BLaER1 (cell line): ENCODE results near the gene MAP2K5.

Source experiments
- H3K27ac ChIP-seq: shearing (Covaris generic); formaldehyde crosslinking; 2 replicates; pipeline ENCODE4 v1.8.1; 2022
- H3K27me3 ChIP-seq: shearing (Covaris generic); formaldehyde crosslinking; 2 replicates; pipeline ENCODE4 v1.8.1; 2022
- H3K36me3 ChIP-seq: shearing (Covaris generic); formaldehyde crosslinking; 2 replicates; pipeline ENCODE4 v1.8.1; 2022
- H3K4me1 ChIP-seq: shearing (Covaris generic); formaldehyde crosslinking; 2 replicates; pipeline ENCODE4 v1.8.1; 2022
- H3K4me2 ChIP-seq: shearing (Covaris generic); formaldehyde crosslinking; 2 replicates; pipeline ENCODE4 v1.8.1; 2022
- H3K4me3 ChIP-seq: shearing (Covaris generic); formaldehyde crosslinking; 2 replicates; pipeline ENCODE4 v1.8.1; 2022
- H3K9ac ChIP-seq: shearing (Covaris generic); formaldehyde crosslinking; 2 replicates; pipeline ENCODE4 v1.8.1; 2022
- H3K9me3 ChIP-seq: shearing (Covaris generic); formaldehyde crosslinking; 2 replicates; pipeline ENCODE4 v1.8.1; 2022
- H4K20me1 ChIP-seq: shearing (Covaris generic); formaldehyde crosslinking; 2 replicates; pipeline ENCODE4 v1.8.1; 2022
- Cebpa-rat ChIP-seq: shearing (Covaris generic); IDR thresholded peaks from 2 replicates; pipeline ENCODE4 v1.8.1; 2022

Gene MAP2K5

DNA sequence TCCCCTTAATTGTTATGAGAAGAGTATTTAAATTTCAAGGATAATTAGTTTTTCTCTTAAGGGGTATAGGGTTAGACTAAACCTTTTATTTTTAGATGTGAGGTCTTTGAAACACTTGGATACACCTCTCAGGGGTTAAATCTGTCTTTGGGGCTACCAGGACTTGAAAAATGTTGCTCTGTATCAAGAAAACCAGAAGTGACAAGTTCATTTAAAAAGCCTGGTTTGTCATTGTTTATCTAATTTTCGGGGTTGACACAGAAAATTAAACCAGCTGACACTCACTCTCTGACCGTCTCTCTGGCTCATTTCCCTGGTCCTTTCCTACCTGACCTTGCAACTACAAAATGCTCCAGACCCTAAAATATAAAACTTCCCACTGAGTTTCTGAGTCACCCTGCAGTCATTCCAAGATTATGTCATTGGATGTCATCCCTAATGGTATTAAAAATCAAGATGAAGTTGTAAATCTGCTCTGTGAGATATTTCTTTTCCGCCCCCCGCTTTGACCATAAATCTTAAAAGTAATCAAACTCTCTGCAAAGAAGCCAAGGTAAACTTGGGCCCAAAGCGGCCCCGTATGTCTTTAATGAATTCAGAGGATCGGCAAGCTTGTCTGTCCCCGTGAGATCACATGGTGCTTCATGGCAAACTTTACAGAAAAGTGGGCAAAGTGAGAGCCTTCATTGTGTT lies 249.9 kb downstream of the MAP2K5 start:
- Histone ChIP-seq H3K9me3 (peaks cover 11% of the 10 kb centered on the region), H3K27me3 (no peaks in the 10 kb centered on the region), H3K4me2 (no peak overlapping the region), H4K20me1 (no peaks in the 10 kb centered on the region), H3K9ac (no peak overlapping the region), H3K4me3 (no peak overlapping the region), H3K27ac (no peak overlapping the region), H3K36me3 (0 out of 2 replicates have a peak, but pooled peaks cover 4% of the 10 kb centered on the region), H3K4me1 (peaks cover 13% of the 10 kb centered on the region)
- TF ChIP-seq Cebpa-rat, result no peak

- Histone ChIP-seq H4K20me1 (no peaks in the 10 kb centered on the region), H3K4me3 (no peak overlapping the region), H3K27ac (no peak overlapping the region), H3K9ac (no peak overlapping the region), H3K4me2 (no peak overlapping the region), H3K9me3 (peaks cover 11% of the 10 kb centered on the region), H3K36me3 (no peaks in the 10 kb centered on the region; the same call in 1 of the 2 replicates), H3K4me1 (peaks cover 13% of the 10 kb centered on the region), H3K27me3 (no peaks in the 10 kb centered on the region)
- TF ChIP-seq Cebpa-rat, result no peak
These were observed 252.5 kb downstream of the MAP2K5 start for GRCh38 chr15:67794832-67795574.

DNA sequence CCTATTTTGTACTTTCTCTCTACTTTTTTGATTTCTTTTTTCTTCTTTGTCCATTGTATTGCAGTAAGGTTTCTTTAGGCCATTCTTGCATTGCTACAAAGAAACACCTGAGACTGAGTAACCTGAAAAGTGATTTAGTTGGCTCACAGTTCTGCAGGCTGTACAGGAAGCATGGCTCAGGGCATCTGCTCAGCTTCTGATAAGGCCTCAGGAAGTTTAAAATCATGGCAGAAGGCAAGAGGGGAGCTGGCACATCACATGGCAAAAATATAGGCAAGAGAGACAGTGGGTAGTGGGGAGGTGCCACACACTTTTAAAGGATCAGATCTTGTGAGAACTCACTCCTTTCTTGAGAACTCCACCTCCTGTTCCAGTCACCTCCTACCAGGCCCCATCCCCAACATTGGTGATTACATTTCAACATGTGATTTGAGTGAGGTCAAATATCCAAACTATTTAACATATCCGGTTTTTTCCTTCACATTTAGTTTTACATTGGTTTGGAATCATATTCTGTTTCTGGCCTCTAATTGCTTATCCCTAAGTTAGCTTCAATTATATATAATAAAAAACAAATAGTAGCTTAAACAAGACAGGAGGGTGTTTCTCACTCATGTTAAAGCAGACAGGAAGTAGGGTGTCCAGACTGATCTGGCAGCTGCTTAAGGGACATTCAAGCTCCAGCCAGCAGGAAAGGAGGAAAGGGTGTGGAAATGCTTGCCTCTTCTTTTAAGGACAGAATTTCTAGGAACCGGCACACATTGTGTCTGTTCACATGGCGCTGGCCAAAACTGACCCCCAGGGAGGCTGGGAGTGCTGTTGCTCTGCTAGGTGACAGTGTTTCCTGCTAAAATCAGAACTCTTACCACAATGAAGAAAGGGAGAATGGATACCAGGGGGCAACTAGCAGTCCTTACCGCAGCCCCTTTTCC lies 254.0 kb downstream of the MAP2K5 start:
- peak overlapping the region; percentile 57 for H3K4me2 ChIP-seq
- H3K4me3 ChIP-seq, result no peak overlapping the region
- H3K27ac ChIP-seq, result peak overlapping the region; percentile 49
- no peak for TF ChIP-seq Cebpa-rat
- peaks cover 11% of the 10 kb centered on the region for H3K9me3 ChIP-seq
- H3K27me3 ChIP-seq, result no peaks in the 10 kb centered on the region
- no peak overlapping the region for H3K9ac ChIP-seq
- H3K4me1 ChIP-seq, result peaks cover 19% of the 10 kb centered on the region
- peaks cover 5% of the 10 kb centered on the region; the same call in 1 of the 2 replicates for H3K36me3 ChIP-seq
- no peaks in the 10 kb centered on the region for H4K20me1 ChIP-seq

DNA sequence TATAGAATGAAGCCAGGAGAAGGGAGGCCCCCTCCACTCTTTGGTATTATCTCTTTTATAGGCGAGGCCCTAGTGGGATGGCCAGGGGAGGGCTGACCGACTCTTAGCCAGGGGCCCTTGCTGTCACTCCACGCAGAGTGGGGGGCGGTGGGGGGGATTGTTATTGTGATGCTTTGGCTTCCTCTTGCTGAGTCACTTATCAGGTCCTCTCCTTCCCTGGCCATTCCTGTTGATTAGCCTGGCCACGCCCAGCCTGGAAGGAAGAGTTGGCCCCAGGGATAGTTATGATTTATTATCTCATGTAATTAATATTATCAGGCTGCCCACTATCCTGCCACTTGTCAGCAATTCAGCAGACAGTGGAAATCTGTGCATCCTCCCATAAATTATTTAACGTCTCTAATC lies 257.3 kb downstream of the MAP2K5 start:
- no peak overlapping the region for H3K9ac ChIP-seq
- no peak for TF ChIP-seq Cebpa-rat
- H3K27ac ChIP-seq, result no peak overlapping the region
- no peak overlapping the region for H3K4me3 ChIP-seq
- H3K27me3 ChIP-seq, result no peaks in the 10 kb centered on the region
- H3K36me3 ChIP-seq, result peaks cover 6% of the 10 kb centered on the region; the same call in 1 of the 2 replicates
- peaks cover 53% of the 10 kb centered on the region for H3K4me1 ChIP-seq
- H3K4me2 ChIP-seq, result no peak overlapping the region
- H4K20me1 ChIP-seq, result no peaks in the 10 kb centered on the region
- H3K9me3 ChIP-seq, result peaks cover 9% of the 10 kb centered on the region

- H3K27ac ChIP-seq, result no peak overlapping the region
- H3K4me3 ChIP-seq, result no peak overlapping the region
- no peak overlapping the region for H3K9ac ChIP-seq
- no peak overlapping the region for H3K4me2 ChIP-seq
- H3K27me3 ChIP-seq, result no peaks in the 10 kb centered on the region
- TF ChIP-seq Cebpa-rat, result no peak
- H3K36me3 ChIP-seq, result peaks cover 6% of the 10 kb centered on the region; the same call in 1 of the 2 replicates
- H3K4me1 ChIP-seq, result peaks cover 64% of the 10 kb centered on the region
- H4K20me1 ChIP-seq, result no peaks in the 10 kb centered on the region
- no peaks in the 10 kb centered on the region for H3K9me3 ChIP-seq
These were observed 258.6 kb downstream of the MAP2K5 start for GRCh38 chr15:67801142-67801541.

DNA sequence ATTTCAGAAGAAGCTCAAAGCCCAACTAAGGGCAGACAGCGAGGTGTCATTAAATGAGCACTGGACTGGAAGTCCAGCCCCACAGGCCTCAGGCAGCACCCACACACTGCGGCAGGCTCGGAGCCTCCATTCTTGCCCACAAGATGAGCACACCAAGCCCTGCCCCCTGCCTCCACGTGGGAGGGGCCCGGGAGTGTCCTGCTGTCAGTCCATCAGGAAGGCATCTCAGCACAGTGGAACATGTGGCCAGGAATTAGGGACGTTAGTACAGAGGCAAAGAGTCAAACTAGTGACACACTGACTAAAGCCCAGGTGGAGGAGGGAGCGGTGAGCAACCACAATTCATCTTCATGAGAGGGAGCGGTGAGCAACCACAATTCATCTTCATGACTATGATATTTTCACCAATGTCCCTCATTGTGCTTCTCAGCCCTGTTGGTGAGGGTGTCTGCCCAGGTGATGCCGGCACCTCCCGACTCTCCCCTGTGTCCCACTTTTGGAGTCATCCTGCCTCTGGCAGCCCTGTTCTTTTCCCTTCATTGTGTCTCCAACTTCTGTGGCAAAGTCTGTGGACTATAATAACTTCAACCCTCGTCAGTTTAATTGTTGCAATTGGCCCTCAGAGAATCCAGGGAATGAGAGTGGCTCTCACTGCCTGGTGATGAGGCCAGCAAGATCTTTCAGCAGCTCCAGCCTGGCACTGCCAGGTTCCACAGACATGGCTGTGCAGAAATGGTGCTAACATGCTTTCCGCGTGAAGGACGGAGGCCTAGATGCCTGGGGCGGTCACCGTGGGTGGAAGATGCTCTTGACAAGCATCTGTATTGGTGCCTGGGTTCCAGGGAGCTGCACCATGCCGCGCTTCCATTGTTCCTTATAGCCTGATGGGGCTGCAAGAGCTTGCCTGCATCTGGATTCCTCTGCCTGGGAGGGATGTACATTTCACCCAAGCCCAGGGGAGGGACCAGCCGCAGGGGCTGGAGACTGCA lies 259.7 kb downstream of the MAP2K5 start:
- Histone ChIP-seq H3K36me3 (peaks cover 6% of the 10 kb centered on the region; the same call in 1 of the 2 replicates), H3K9me3 (no peaks in the 10 kb centered on the region), H3K4me1 (peaks cover 64% of the 10 kb centered on the region), H3K27me3 (no peaks in the 10 kb centered on the region), H3K4me2 (peak overlapping the region; percentile 77), H3K27ac (peak overlapping the region; percentile 91; the same call in 1 of the 2 replicates), H4K20me1 (no peaks in the 10 kb centered on the region), H3K4me3 (no peak overlapping the region), H3K9ac (no peak overlapping the region)
- TF ChIP-seq Cebpa-rat, result no peak

DNA sequence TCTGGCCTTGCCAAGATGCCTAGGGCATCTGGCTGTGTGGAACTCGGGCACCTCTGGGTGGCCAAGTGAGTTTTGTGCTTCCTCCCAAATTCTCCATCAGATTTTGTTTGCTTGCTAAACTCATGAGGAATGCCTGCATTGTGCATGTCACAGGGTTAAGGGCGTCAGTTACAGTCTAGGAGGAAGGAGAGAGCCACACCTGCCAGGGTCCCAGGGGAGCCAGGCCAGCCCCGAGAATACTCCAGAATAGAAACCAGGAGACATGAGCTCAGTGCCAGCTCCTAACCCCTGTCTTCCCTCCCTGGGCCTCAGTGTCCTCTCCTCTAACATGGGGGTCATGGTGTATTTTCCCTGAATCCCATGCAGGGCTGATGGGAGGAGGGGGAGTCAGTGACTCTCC lies 260.8 kb downstream of the MAP2K5 start:
- H3K9me3 ChIP-seq, result no peaks in the 10 kb centered on the region
- H3K36me3 ChIP-seq, result peaks cover 6% of the 10 kb centered on the region; the same call in 1 of the 2 replicates
- H3K9ac ChIP-seq, result 0 out of 2 replicates have a peak overlapping the region, but pooled peaks have one; percentile 27
- no peak for TF ChIP-seq Cebpa-rat
- peak overlapping the region; percentile 77 for H3K4me2 ChIP-seq
- H3K4me3 ChIP-seq, result no peak overlapping the region
- peak overlapping the region; percentile 91 for H3K27ac ChIP-seq
- no peaks in the 10 kb centered on the region for H3K27me3 ChIP-seq
- no peaks in the 10 kb centered on the region for H4K20me1 ChIP-seq
- H3K4me1 ChIP-seq, result peaks cover 64% of the 10 kb centered on the region

GRCh38 chr15:67803996-67804843 lies 261.7 kb downstream of the MAP2K5 start:
- Histone ChIP-seq H3K27me3 (no peaks in the 10 kb centered on the region; the same call in 1 of the 2 replicates), H3K4me2 (peak overlapping the region; percentile 77), H3K4me3 (no peak overlapping the region), H3K9ac (peak overlapping the region; percentile 72; the same call in 1 of the 2 replicates), H3K36me3 (peaks cover 8% of the 10 kb centered on the region; the same call in 1 of the 2 replicates), H3K27ac (peak overlapping the region; percentile 91), H4K20me1 (no peaks in the 10 kb centered on the region), H3K9me3 (no peaks in the 10 kb centered on the region), H3K4me1 (peaks cover 64% of the 10 kb centered on the region)
- no peak for TF ChIP-seq Cebpa-rat
